HepG2 (cell line): ENCODE results near the gene SIGLEC1. TPM values are rescaled to one million over a fixed set of nuclear protein-coding genes. Genes with fewer than 3 reads are reported as not detected.

Experiments used
- HDAC1 ChIP-seq: sonication (generic); formaldehyde crosslinking; IDR thresholded peaks from 2 replicates; pipeline ENCODE4 v1.5.1; 2020; ENCODE audit warnings: mild to moderate bottlenecking, missing genetic modification reagents
- MXD3 ChIP-seq: IDR thresholded peaks from 2 replicates; pipeline ENCODE4 v1.6.1; 2016; ENCODE audit warnings: mild to moderate bottlenecking, missing biosample characterization, missing genetic modification reagents
- NFIC ChIP-seq: IDR thresholded peaks from 2 replicates; pipeline ENCODE4 v1.6.1; 2012; ENCODE audit warnings: mild to moderate bottlenecking, low read length, inconsistent platforms
- NR2F1 ChIP-seq, 2 experiments: fragments of 450-650 bp in 1 of 2; formaldehyde crosslinking in 1 of 2; IDR thresholded peaks; 2 replicates each; pipeline versions ENCODE4 v1.5.0 to v1.6.1; 2016 to 2020; ENCODE audit warnings: mild to moderate bottlenecking in 1 of 2, missing compliant biosample characterization in 1 of 2, missing genetic modification reagents in 1 of 2, moderate library complexity in 1 of 2
- SIN3B ChIP-seq: fragments of 150-350 bp; IDR thresholded peaks from 2 replicates; pipeline ENCODE4 v1.6.1; 2014; ENCODE audit warnings: low read length
- SRF ChIP-seq: IDR thresholded peaks from 2 replicates; pipeline ENCODE4 v1.6.1; 2011; ENCODE audit warnings: mild to moderate bottlenecking, low read depth, low read length, moderate library complexity
- ZNF124 ChIP-seq: sonication (generic); formaldehyde crosslinking; IDR thresholded peaks from 2 replicates; pipeline ENCODE4 v1.4.0; 2020; ENCODE audit warnings: missing genetic modification reagents
- ZNF251 ChIP-seq: sonication (generic); formaldehyde crosslinking; IDR thresholded peaks from 2 replicates; pipeline ENCODE4 v1.9.0; 2021; ENCODE audit warnings: mild to moderate bottlenecking, missing genetic modification reagents
- ZNF329 ChIP-seq: sonication (generic); formaldehyde crosslinking; IDR thresholded peaks from 2 replicates; pipeline ENCODE4 v1.9.0; 2021; ENCODE audit warnings: low read depth, mild to moderate bottlenecking, missing genetic modification reagents
- ZNF337 ChIP-seq: sonication (generic); formaldehyde crosslinking; IDR thresholded peaks from 2 replicates; pipeline ENCODE4 v1.5.1; 2020; ENCODE audit warnings: missing genetic modification reagents, low read depth, mild to moderate bottlenecking, borderline replicate concordance
- ZNF441 ChIP-seq: sonication (generic); formaldehyde crosslinking; IDR thresholded peaks from 2 replicates; pipeline ENCODE4 v1.7.0; 2021; ENCODE audit warnings: missing genetic modification reagents, borderline replicate concordance
- ZNF496 ChIP-seq: sonication (generic); formaldehyde crosslinking; IDR thresholded peaks from 2 replicates; pipeline ENCODE4 v1.8.1; 2023; ENCODE audit warnings: mild to moderate bottlenecking, moderate library complexity, missing genetic modification reagents; ENCODE audit not compliant: insufficient replicate concordance
- ZNF501 ChIP-seq: sonication (generic); formaldehyde crosslinking; IDR thresholded peaks from 2 replicates; pipeline ENCODE4 v1.5.1; 2020; ENCODE audit warnings: mild to moderate bottlenecking, moderate library complexity, missing genetic modification reagents
- ZNF569 ChIP-seq: sonication (generic); formaldehyde crosslinking; IDR thresholded peaks from 2 replicates; pipeline ENCODE4 v1.5.0; 2020; ENCODE audit warnings: mild to moderate bottlenecking, missing genetic modification reagents, moderate library complexity, borderline replicate concordance
- ZNF75D ChIP-seq: sonication (generic); formaldehyde crosslinking; IDR thresholded peaks from 2 replicates; pipeline ENCODE4 v1.8.1; 2023; ENCODE audit warnings: missing genetic modification reagents, mild to moderate bottlenecking, borderline replicate concordance
- polyA plus RNA-seq, 8 experiments: library from polyadenylated mRNA; depleted of rRNA in 3 of 8; stranded (reverse) in 7 of 8; unstranded in 1 of 8; fragments of >200 nt; fragmentation: Illumina TruSeq in 4 of 8; extraction: Trizol in 4 of 8; gene quantifications; 2 replicates each; pipeline versions ENCODE4 v1.2.1 to v1.2.3, GENCODE V29; 2011 to 2016; ENCODE audit warnings: low read depth in 4 of 8, missing spikeins in 1 of 8, mixed read lengths in 1 of 8; ENCODE audit not compliant: insufficient read depth in 1 of 8
- total RNA-seq, 5 experiments: library from RNA; depleted of rRNA; stranded (reverse); fragments of >200 nt; fragmentation: Illumina TruSeq; extraction: Trizol; gene quantifications; 2 replicates each; pipeline ENCODE4 v1.2.3, GENCODE V29; 2016; ENCODE audit warnings: low read depth in 1 of 5
- TF ChIP-seq, protein P1 (sequence below): sonication (generic); formaldehyde crosslinking; IDR thresholded peaks from 2 replicates; pipeline ENCODE4 v1.5.0; 2020; ENCODE audit warnings: mild to moderate bottlenecking, missing genetic modification reagents, borderline replicate concordance
- TF ChIP-seq, protein P2 (sequence below): sonication (generic); formaldehyde crosslinking; IDR thresholded peaks from 2 replicates; pipeline ENCODE4 v1.5.0; 2020; ENCODE audit warnings: mild to moderate bottlenecking, missing genetic modification reagents
- TF ChIP-seq, protein P3 (sequence below): sonication (generic); formaldehyde crosslinking; IDR thresholded peaks from 2 replicates; pipeline ENCODE4 v1.4.0; 2020; ENCODE audit warnings: missing genetic modification reagents, borderline replicate concordance

SIGLEC1 gene
- total and polyA plus RNA-seq, 2 of the 13 experiments (the other 11 are each of a cell fraction or from before 2014, with no cell fraction given) = 0.01 TPM; not detected in 1

GRCh38 chr20:3753098-3753497 lies 40.7 kb upstream of the SIGLEC1 start (continued):
- TF ChIP-seq, protein P1, sequence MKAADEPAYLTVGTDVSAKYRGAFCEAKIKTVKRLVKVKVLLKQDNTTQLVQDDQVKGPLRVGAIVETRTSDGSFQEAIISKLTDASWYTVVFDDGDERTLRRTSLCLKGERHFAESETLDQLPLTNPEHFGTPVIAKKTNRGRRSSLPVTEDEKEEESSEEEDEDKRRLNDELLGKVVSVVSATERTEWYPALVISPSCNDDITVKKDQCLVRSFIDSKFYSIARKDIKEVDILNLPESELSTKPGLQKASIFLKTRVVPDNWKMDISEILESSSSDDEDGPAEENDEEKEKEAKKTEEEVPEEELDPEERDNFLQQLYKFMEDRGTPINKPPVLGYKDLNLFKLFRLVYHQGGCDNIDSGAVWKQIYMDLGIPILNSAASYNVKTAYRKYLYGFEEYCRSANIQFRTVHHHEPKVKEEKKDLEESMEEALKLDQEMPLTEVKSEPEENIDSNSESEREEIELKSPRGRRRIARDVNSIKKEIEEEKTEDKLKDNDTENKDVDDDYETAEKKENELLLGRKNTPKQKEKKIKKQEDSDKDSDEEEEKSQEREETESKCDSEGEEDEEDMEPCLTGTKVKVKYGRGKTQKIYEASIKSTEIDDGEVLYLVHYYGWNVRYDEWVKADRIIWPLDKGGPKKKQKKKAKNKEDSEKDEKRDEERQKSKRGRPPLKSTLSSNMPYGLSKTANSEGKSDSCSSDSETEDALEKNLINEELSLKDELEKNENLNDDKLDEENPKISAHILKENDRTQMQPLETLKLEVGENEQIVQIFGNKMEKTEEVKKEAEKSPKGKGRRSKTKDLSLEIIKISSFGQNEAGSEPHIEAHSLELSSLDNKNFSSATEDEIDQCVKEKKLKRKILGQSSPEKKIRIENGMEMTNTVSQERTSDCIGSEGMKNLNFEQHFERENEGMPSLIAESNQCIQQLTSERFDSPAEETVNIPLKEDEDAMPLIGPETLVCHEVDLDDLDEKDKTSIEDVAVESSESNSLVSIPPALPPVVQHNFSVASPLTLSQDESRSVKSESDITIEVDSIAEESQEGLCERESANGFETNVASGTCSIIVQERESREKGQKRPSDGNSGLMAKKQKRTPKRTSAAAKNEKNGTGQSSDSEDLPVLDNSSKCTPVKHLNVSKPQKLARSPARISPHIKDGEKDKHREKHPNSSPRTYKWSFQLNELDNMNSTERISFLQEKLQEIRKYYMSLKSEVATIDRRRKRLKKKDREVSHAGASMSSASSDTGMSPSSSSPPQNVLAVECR = peak; percentile 20; the same call in 1 of the 2 replicates
- TF ChIP-seq ZNF75D (CRISPR knock-in tag) (no peak), ZNF441 (CRISPR knock-in tag) (peak; percentile 57; the same call in 1 of the 2 replicates), NFIC (no peak), ZNF124 (CRISPR knock-in tag) (no peak), ZNF569 (CRISPR knock-in tag) (no peak), NR2F1 (CRISPR knock-in tag; IDR thresholded peaks at IDR 0.05) (no peak), ZNF251 (no peak), ZNF496 (CRISPR knock-in tag) (no peak), ZNF501 (CRISPR knock-in tag) (peak; percentile 34; the same call in 1 of the 2 replicates), HDAC1 (no peak), MXD3 (CRISPR knock-in tag) (peak; percentile 47; the same call in 1 of the 2 replicates), ZNF329 (CRISPR knock-in tag) (no peak), SIN3B (no peak), ZNF337 (CRISPR knock-in tag) (no peak), SRF (no peak)
- TF ChIP-seq, protein P2, sequence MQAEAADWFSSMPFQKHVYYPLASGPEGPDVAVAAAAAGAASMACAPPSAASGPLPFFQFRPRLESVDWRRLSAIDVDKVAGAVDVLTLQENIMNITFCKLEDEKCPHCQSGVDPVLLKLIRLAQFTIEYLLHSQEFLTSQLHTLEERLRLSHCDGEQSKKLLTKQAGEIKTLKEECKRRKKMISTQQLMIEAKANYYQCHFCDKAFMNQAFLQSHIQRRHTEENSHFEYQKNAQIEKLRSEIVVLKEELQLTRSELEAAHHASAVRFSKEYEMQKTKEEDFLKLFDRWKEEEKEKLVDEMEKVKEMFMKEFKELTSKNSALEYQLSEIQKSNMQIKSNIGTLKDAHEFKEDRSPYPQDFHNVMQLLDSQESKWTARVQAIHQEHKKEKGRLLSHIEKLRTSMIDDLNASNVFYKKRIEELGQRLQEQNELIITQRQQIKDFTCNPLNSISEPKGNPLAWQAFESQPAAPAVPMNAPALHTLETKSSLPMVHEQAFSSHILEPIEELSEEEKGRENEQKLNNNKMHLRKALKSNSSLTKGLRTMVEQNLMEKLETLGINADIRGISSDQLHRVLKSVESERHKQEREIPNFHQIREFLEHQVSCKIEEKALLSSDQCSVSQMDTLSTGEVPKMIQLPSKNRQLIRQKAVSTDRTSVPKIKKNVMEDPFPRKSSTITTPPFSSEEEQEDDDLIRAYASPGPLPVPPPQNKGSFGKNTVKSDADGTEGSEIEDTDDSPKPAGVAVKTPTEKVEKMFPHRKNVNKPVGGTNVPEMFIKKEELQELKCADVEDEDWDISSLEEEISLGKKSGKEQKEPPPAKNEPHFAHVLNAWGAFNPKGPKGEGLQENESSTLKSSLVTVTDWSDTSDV (CRISPR knock-in tag) = no peak
- TF ChIP-seq, protein P3, sequence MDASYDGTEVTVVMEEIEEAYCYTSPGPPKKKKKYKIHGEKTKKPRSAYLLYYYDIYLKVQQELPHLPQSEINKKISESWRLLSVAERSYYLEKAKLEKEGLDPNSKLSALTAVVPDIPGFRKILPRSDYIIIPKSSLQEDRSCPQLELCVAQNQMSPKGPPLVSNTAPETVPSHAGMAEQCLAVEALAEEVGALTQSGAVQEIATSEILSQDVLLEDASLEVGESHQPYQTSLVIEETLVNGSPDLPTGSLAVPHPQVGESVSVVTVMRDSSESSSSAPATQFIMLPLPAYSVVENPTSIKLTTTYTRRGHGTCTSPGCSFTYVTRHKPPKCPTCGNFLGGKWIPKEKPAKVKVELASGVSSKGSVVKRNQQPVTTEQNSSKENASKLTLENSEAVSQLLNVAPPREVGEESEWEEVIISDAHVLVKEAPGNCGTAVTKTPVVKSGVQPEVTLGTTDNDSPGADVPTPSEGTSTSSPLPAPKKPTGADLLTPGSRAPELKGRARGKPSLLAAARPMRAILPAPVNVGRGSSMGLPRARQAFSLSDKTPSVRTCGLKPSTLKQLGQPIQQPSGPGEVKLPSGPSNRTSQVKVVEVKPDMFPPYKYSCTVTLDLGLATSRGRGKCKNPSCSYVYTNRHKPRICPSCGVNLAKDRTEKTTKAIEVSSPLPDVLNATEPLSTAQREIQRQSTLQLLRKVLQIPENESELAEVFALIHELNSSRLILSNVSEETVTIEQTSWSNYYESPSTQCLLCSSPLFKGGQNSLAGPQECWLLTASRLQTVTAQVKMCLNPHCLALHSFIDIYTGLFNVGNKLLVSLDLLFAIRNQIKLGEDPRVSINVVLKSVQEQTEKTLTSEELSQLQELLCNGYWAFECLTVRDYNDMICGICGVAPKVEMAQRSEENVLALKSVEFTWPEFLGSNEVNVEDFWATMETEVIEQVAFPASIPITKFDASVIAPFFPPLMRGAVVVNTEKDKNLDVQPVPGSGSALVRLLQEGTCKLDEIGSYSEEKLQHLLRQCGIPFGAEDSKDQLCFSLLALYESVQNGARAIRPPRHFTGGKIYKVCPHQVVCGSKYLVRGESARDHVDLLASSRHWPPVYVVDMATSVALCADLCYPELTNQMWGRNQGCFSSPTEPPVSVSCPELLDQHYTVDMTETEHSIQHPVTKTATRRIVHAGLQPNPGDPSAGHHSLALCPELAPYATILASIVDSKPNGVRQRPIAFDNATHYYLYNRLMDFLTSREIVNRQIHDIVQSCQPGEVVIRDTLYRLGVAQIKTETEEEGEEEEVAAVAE = no peak
